ENCODE data around the gene EP400.
"Not testable (repeated sequence)": the region's sequence is repeated elsewhere in the genome, so short reads cannot be mapped to it uniquely, and the experiment has no call there.

Gene EP400

DNA sequence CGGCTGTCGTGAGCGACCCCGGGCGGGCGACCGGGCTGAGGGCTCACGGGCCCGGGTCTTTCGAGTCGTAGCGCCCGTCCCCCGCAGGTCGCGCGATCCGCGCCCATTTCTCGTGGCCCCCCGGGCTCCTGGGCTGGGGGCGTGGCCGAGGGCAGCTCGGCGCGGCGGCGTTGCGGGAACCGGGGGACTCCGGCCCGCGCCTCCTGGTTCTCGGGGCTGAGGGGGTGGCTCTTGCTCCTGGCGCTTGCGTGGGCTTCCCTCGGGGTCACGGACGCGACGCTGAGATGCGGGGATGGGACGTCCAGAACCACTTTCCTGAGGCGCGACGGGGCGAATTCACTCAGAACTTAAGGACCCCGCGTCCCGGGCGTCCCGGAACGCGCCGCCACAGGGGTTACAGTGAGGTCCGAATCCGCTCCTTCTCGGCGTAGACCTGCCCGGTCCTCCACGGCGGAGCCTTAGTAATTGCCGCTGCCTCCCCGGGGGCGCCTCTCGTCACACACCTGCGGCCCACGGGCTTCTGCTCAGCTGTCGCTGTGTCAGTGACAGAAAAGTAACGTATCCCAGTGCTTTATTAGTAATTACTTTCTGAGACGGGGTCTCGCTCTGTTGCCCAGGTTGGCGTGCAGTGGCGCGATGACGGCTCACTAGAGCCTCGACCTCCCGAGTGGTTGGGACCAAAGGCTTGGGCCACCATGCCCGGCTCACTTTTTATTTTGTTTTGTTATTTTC, 606 bp downstream of the EP400 start:
- peak; percentile 12 for DNase-seq (ENCODE audit: low spot score)

DNA sequence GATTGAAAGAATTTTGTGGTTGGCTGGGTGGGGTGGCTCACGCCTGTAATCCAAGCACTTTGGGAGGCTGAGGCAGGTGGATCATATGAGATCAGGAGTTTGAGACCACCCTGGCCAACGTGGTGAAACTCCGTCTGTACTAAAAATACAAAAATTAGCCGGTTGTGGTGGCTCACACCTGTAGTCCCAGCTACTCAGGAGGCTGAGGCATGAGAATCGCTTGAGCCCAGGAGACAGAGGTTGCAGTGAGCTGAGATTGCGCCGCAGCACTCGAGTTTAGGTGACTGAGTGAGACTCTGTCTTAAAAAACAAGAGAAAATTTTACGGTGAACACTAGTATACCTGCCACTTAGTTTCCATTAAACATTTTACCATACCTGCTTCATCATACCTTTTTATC, 4.1 kb downstream of the EP400 start:
- DNase-seq (ENCODE audit: low spot score) = not testable (repeated sequence)

DNA sequence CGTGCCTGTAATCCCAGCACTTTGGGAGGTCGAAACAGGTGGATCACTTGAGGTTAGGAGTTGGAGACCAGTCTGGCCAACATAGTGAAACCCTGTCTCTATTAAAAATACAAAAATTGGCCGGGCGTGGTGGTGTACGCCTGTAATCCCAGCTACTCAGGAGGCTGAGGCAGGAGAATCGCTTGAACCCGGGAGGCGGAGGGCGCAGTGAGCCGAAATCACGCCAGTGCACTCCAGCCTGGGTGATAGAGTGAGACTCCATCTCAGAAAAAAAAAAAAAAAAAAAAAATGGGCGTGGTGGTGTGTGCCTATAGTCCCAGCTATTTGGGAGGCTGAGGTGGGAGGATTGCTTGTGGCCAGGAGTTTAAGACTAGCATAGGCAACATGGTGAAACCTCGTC, 4.7 kb downstream of the EP400 start:
- DNase-seq (ENCODE audit: low spot score) = not testable (repeated sequence)

DNA sequence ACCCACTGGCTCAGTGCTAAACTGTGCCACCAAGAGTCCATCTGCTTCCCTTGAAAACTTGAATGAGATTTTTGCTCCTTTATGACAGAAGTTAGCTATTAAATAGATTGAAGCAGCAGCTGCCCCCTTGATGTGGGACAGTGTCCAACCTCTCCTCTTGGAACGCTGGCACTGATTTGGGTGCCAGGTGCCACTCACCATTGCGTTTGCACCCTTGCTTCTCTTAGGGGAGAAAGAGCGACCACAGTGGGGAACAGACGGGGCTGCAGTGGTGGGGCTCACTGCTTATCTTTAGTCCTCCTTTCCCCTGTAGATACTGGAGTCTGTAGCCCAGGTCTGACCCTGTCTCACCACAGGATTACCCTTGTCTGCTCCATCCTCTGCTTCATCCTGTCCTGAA, 9.4 kb downstream of the EP400 start:
- no peak for DNase-seq (ENCODE audit: low spot score)

DNA sequence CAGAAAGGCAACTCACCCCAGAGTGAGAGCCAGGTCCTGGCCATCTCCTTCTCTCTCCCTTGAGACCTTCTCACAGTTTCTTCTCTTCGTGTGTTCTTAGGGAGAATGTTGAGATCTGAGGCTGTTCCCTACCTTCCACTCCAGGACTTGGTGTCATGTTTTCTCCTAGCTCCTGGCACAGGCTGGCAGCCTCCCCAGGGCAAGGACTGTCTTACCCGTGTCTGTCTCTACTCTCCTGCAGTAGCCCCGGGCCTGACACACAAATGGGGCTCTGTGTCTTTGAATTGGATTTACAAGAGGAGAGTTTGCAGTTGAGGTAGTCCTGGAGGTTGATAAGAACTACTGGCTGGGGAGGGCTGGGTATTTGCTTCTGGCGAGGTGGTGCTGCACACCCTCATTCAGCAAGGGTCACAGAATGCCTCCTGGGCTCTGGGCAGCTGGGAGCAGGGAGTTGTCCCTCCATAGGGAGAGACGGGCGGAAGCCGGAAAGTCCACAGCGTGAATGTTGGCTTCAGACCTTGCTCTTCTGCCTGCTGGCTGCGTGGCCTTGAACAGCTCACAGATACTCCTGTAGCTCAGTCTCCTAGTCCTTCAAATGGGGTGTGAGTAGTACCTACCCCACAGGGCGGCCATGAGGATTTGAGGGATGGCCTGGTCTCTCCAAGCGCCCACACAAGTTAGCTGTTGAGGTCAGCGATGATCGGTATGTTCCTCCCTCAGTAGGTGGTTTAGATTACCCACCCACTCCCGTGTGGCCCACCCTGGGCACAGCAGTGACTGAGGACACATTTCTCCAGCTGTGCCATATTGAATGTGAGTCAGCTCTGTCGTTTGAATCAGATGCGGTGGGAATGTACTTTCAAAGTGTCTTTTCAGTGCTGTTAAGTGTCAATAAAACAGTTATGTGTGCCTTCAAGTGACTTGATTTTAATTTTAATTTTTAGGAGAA, 10.2 kb downstream of the EP400 start:
- DNase-seq (ENCODE audit: low spot score) = no peak

DNA sequence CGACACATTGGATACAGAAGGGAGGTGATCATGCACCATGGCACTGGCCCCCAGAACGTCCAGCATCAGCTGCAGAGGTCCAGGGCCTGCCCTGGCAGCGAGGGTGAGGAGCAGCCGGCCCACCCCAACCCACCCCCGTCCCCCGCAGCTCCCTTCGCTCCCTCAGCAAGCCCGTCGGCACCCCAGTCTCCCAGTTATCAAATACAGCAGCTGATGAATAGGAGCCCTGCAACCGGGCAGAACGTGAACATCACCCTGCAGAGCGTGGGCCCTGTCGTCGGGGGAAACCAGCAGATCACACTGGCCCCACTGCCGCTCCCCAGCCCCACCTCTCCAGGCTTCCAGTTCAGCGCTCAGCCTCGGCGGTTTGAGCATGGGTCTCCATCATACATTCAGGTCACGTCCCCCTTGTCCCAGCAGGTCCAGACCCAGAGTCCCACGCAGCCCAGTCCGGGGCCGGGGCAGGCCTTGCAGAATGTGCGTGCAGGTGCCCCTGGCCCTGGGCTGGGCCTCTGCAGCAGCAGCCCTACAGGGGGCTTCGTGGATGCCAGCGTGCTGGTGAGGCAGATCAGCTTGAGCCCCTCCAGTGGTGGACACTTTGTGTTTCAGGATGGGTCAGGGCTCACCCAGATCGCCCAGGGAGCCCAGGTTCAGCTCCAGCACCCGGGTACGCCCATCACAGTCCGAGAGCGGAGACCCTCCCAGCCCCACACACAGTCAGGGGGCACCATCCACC, 11.0 kb downstream of the EP400 start:
- not testable (repeated sequence) for DNase-seq (ENCODE audit: low spot score)

DNA sequence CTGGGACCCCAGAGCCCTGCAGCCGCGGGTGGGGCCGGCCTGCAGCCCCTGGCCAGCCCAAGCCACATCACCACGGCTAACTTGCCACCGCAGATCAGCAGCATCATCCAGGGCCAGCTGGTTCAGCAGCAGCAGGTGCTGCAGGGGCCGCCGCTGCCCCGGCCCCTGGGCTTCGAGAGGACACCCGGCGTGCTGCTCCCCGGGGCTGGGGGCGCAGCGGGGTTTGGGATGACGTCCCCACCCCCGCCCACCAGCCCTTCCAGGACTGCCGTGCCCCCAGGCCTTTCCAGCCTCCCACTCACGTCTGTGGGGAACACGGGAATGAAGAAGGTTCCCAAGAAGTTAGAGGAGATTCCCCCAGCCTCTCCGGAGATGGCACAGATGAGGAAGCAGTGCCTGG, 11.6 kb downstream of the EP400 start:
- DNase-seq (ENCODE audit: low spot score) = not testable (repeated sequence)

DNA sequence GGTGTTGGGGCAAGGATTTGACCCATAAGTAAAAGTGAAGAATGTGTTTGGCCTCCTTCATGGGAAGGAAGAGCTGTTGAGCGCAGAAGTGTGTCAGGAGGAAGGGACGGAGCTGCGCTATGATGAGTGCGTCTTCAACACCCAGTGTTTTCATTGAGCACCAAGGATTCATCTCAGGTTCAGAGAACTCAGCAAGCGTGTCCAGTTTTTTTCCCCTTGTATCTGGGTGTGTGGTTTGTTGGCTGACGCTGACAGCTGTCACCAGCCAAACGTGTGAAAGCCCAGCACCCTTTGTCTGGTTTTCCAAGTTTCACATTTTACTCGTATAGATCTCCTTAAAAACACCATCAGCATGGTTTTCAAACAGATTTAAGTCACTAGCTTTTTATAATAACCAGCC, 12.3 kb downstream of the EP400 start:
- DNase-seq (ENCODE audit: low spot score) = no peak

DNA sequence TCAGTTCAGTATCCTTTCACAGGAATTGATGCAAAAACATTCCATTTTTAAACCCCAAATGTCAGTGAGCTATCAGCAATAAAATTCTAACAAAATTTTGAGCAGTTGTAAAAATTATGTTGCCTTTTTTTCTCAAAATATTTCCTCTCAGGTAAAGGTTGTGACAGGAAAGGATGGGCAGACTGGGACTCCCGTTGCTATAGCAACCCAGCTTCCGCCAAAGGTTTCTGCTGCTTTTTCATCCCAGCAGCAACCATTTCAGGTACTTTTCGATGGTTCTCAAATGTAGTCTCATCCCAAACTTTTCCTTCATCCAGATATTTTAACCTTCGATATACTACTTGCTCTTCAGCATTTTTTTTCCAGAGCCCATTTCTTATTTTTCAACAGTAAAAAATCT, 13.6 kb downstream of the EP400 start:
- peak; percentile 41 for DNase-seq (ENCODE audit: low spot score)

DNA sequence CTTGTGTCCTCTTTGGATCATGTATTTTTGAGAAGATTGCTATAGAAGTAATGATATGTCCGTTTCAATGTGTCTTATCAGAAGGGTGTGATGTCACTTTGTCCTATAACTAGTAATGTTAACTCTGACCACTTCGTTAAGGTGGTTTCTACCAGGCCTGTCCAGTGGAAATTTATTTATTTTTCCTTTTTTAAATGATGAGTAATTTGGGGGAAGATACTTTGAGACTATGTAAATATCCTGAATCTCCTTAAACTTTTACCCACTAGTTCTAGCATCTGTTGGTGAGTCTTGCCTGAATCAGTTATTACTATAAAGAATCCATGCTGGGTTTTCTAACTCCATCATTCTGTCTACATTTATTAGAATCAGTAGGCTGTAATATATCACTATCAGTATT, 15.3 kb downstream of the EP400 start:
- no peak for DNase-seq (ENCODE audit: low spot score)

DNA sequence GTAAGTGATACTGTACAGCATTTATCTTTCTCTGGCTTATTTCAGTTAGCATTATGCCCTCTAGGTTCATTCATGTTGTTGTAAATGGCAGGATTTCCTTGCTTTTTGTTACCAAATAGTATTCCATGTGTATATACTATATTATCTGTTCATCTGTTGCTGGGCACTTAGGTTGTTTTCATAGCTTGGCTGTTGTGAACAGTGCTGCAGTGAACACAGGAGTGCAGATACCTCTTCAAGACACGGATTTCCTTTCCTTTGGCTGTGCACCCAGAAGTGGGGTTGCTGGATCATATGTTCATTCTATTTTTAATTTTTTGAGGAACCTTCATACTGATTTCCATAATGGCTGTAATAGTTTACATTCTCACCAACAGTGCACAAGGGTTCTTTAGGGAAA, 21.5 kb downstream of the EP400 start:
- DNase-seq (ENCODE audit: low spot score) = no peak

DNA sequence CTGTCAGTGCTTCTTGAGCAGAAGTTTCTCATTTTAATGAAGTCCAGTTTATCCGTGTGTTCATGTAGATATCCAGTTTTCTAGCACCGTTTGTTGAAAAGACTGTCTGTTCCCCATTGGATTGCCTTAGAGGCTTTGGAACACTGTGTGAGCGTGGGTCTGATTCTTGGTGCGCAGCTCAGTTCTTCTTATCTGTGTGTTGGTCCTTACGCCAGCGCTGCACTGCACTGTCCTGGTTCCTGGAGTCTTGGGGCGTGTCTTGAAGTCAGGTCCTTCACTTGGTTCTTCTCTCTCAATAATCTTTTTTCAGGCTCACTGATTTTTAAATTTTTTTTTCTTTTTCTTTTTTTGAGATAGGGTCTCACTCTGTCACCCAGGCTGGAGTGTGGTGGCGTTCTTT, 25.5 kb downstream of the EP400 start:
- no peak for DNase-seq (ENCODE audit: low spot score)

DNA sequence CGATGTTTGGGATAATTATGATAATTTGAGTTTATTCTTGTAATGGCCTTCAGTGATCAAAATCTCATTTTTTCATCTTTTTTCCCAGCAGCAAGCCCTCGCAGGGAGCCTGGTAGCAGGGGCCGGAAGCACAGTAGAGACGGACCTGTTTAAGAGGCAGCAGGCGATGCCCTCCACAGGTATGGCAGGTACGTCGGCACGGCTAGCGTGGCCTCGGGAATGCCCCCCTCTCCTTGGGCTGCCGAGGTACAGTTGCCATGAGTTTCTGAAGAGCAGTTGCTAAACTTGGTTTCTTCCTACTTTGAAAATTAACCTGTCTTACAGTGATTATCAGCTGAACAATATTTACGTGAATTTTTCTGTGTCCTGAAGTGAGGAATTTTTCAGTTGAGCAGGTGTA, 29.9 kb downstream of the EP400 start:
- no peak for DNase-seq (ENCODE audit: low spot score)

DNA sequence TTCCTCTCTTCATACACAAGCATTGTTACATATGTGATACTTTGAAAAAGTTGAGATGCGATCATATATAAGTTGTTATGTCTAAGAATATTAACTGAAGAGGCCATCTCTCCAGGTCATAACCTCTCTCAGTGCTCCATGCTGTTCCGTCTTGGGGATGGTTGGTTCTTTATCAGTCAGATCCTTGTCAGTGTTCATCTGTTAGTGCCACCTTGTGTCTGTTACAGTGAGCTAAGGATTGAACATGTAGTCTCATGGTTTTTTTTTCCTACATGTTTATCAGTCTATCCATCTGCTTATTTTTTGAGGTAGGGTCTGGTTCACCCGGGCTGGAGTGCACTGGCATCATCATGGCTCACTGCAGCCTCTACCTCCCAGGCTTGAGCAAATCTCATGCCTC, 30.5 kb downstream of the EP400 start:
- DNase-seq (ENCODE audit: low spot score) = no peak

DNA sequence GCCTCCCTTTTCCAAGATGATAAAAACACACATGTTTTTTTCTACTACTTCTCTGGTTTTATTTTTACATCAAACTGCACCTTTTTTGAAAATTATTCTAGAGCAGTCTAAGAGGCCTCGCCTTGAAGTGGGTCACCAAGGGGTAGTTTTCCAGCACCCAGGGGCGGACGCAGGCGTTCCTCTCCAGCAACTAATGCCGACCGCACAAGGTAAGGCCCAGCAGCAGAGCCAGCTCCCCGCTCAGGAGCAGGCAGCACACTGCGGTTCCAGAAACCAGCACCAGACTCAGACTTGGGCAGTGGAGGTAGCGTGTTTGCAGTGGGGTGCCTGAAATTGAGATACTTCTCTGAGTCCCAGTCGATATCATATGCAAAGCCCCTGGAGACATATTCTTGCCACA, 31.6 kb downstream of the EP400 start:
- no peak for DNase-seq (ENCODE audit: low spot score)

DNA sequence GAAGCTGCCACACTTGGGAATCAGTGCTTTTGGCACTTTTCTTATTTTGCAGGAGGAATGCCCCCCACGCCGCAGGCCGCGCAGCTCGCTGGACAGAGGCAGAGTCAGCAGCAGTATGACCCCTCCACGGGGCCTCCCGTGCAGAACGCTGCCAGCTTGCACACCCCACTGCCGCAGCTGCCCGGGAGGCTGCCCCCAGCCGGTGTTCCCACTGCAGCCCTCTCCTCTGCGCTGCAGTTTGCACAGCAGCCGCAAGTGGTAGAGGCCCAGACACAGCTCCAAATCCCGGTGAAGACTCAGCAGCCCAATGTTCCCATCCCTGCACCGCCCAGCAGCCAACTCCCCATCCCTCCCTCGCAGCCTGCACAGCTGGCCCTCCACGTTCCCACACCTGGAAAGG, 32.3 kb downstream of the EP400 start:
- DNase-seq (ENCODE audit: low spot score) = no peak

DNA sequence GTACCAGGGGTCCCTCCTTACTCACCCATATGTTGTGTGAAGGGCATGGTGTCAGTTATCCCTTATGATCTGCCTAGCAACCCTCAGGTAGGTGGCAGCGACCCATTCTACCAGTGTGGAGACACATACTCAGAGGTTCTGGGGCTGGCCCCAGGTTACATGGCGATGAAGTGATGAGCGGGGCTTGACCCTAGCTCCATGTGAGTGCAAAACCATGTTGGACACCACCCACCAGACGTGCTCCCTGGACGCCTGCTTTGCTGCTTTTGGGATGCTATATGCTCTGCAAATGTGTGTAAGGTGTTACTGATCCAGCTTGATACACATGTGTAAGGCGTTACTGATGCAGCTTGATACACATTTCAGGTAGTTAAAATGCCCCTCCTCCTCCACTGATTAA, 33.3 kb downstream of the EP400 start:
- no peak for DNase-seq (ENCODE audit: low spot score)

DNA sequence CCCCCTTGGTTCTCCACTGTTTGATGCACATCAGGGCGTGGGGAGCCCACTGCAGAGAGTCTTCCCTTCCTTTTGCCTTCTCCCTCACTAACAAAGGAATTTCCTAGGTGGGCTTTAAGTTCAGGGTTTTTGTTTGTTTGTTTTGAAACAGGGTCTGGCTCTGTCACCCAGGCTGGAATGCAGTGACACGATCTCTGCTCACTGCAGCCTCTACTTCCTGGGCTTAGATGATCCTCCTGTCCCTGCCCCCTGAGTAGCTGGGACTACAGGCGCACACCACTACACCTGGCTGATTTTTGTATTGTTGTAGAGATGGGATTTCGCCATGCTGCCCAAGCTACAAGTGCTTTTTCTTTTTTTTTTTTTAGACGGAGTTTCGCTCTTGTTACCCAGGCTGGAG, 33.8 kb downstream of the EP400 start:
- DNase-seq (ENCODE audit: low spot score) = no peak

DNA sequence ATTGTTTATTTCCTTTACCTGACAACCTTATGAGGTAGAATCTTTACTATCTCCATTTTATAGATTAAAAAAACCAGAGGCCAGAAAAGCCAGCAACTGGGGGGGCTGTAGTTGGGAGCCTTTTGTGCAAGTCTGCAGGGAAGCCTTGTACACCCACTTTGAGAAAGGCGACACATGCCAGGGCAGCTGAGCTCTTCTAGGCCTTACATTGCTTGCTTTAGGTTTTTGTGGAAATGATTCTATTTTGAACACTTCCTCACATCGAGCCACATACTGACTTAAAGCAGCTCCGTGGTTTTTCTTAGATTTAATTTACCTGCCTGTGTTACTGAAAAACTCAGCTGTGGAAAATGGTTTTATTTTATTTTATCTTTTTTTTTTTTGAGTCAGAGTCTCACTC, 34.6 kb downstream of the EP400 start:
- DNase-seq (ENCODE audit: low spot score) = no peak

DNA sequence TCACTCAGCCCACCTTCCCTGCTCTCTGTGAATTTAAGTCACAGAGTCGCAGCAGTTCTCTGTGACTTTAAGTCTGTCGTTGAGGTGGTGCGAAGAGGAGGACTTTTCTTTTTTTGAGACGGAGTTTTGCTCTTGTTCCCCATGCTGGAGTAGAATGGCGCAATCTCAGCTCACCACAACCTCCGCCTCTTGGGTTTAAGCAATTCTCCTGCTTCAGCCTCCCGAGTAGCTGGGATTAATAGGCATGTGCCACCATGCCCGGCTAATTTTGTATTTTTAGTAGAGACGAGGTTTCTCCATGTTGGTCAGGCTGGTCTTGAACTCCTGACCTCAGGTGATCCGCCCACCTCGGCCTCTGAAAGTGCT, 35.8 kb downstream of the EP400 start:
- not testable (repeated sequence) for DNase-seq (ENCODE audit: low spot score)

DNA sequence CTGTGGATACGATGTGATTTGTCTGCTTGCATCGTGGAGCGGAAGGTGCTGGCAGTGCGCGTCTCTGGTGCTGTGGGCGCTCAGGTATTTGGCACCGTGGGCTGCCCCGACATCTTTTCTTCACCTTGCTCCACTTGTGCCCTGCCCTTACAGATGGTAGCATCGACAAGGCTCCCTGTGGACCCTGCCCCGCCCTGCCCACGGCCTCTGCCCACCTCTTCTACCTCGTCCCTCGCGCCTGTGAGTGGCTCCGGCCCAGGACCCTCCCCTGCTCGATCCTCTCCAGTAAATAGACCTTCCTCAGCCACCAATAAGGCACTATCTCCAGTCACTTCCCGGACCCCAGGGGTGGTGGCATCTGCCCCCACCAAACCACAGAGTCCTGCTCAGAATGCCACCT, 36.6 kb downstream of the EP400 start:
- no peak for DNase-seq (ENCODE audit: low spot score)

DNA sequence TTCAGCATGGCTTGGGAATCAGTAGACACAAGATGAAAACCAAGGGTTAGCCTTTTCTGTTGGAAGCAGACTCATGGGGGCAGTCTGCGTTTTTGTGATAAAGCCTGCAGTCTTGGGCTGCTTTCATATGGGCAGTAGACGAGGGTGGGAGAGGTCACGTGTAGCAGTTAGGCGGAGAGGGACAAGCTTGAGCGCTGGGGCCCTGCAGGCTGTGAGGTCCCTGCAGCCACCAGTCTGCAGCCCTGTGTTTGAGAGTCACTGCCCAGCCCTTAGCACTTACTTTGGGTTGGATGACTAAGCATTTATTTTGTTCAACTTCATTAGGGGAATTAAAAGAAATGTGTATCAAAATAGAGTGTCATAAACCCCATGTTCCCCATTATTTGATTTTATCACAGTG, 37.2 kb downstream of the EP400 start:
- DNase-seq (ENCODE audit: low spot score) = no peak

DNA sequence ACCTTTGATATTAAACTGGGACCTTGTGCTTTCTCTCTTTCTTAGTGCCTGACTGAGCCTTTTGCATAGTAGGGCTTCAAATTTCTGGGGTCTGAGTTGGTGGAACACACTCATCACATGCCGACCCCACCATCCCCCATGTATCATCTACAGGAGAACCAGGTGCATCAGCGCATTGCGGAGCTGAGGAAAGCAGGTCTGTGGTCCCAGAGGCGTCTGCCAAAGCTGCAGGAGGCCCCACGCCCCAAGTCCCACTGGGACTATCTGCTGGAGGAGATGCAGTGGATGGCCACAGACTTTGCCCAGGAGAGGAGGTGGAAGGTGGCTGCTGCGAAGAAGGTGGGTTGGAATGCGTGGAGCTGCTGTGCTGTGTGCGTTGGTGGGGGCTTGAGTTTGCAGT, 37.8 kb downstream of the EP400 start:
- no peak for DNase-seq (ENCODE audit: low spot score)
